H9 (cell line): ENCODE data around the gene SFN. TPM values are rescaled to one million over a fixed set of nuclear protein-coding genes. Genes with fewer than 3 reads are reported as not detected.

ENCODE experiments used
- DNase-seq: peaks from one replicate; pipeline ENCODE4 v3.0.0-alpha.2; 2017
- H2AFZ ChIP-seq: one replicate; pipeline ENCODE4 v1.6.1; 2013; ENCODE audit warnings: mild to moderate bottlenecking, low read length, control low read depth, moderate library complexity
- H2AK5ac ChIP-seq: 2 replicates; pipeline ENCODE4 v1.6.1; 2013; ENCODE audit warnings: low read length, control low read depth, mixed read lengths; ENCODE audit not compliant: insufficient read length
- H2BK120ac ChIP-seq: one replicate; pipeline ENCODE4 v1.6.1; 2013; ENCODE audit warnings: low read depth, mild to moderate bottlenecking, low read length, control low read depth, inconsistent platforms; ENCODE audit not compliant: poor library complexity, severe bottlenecking
- H2BK12ac ChIP-seq: 2 replicates; pipeline ENCODE4 v1.6.1; 2013; ENCODE audit warnings: low read length, control low read depth, mixed read lengths, low read depth; ENCODE audit not compliant: insufficient read length
- H2BK15ac ChIP-seq: 2 replicates; pipeline ENCODE4 v1.6.1; 2013; ENCODE audit warnings: low read depth, low read length, control low read depth
- H2BK20ac ChIP-seq: one replicate; pipeline ENCODE4 v1.6.1; 2013; ENCODE audit warnings: low read depth, mild to moderate bottlenecking, low read length, control low read depth, inconsistent platforms; ENCODE audit not compliant: poor library complexity, severe bottlenecking
- H2BK5ac ChIP-seq: 2 replicates; pipeline ENCODE4 v1.6.1; 2013; ENCODE audit warnings: low read length, control low read depth, mixed read lengths; ENCODE audit not compliant: insufficient read length
- H3K14ac ChIP-seq: 2 replicates; pipeline ENCODE4 v1.6.1; 2013; ENCODE audit warnings: low read length, control low read depth; ENCODE audit not compliant: insufficient read depth
- H3K18ac ChIP-seq: 2 replicates; pipeline ENCODE4 v1.6.1; 2013; ENCODE audit warnings: low read depth, mild to moderate bottlenecking, mixed read lengths, low read length, control low read depth; ENCODE audit not compliant: insufficient read length
- H3K23ac ChIP-seq: 2 replicates; pipeline ENCODE4 v1.6.1; 2013; ENCODE audit warnings: low read length, control low read depth, mixed read lengths, low read depth; ENCODE audit not compliant: insufficient read length
- H3K23me2 ChIP-seq: 2 replicates; pipeline ENCODE4 v1.6.1; 2013; ENCODE audit warnings: low read depth, mild to moderate bottlenecking, mixed read lengths, low read length, control low read depth; ENCODE audit not compliant: insufficient read length, poor library complexity, severe bottlenecking
- H3K27ac ChIP-seq: 2 replicates; pipeline ENCODE4 v1.5.1; 2013; ENCODE audit warnings: low read length, control low read depth, mixed read lengths, low read depth; ENCODE audit not compliant: insufficient read length
- H3K27me3 ChIP-seq: 2 replicates; pipeline ENCODE4 v1.6.1; 2013; ENCODE audit warnings: low read length, control low read depth, inconsistent platforms; ENCODE audit not compliant: insufficient read depth
- H3K4ac ChIP-seq: 2 replicates; pipeline ENCODE4 v1.6.1; 2013; ENCODE audit warnings: low read depth, mild to moderate bottlenecking, control low read depth, inconsistent platforms, low read length, moderate library complexity
- H3K4me1 ChIP-seq: 2 replicates; pipeline ENCODE4 v1.6.1; 2013; ENCODE audit warnings: low read length, control low read depth, inconsistent platforms; ENCODE audit not compliant: insufficient read depth
- H3K4me2 ChIP-seq: 2 replicates; pipeline ENCODE4 v1.6.1; 2013; ENCODE audit warnings: low read length, control low read depth, mixed read lengths; ENCODE audit not compliant: insufficient read length, insufficient read depth
- H3K56ac ChIP-seq: 2 replicates; pipeline ENCODE4 v1.6.1; 2013; ENCODE audit warnings: low read depth, mild to moderate bottlenecking, mixed read lengths, low read length, control low read depth; ENCODE audit not compliant: insufficient read length
- H3K79me1 ChIP-seq: 2 replicates; pipeline ENCODE4 v1.6.1; 2013; ENCODE audit warnings: low read depth, mild to moderate bottlenecking, moderate library complexity, low read length, control low read depth, inconsistent platforms; ENCODE audit not compliant: insufficient read depth, poor library complexity, severe bottlenecking
- H3K79me2 ChIP-seq: 2 replicates; pipeline ENCODE4 v1.6.1; 2013; ENCODE audit warnings: low read length, control low read depth, inconsistent platforms; ENCODE audit not compliant: insufficient read depth
- H3K9ac ChIP-seq: 2 replicates; pipeline ENCODE4 v1.6.1; 2013; ENCODE audit warnings: low read length, control low read depth, mixed read lengths; ENCODE audit not compliant: insufficient read length; ENCODE audit errors: extremely low read depth
- H3K9me3 ChIP-seq: one replicate; pipeline ENCODE4 v1.6.1; 2013; ENCODE audit warnings: low read depth, low read length, inconsistent platforms; ENCODE audit not compliant: control insufficient read depth
- H3T11ph ChIP-seq: one replicate; pipeline ENCODE4 v1.6.1; 2013; ENCODE audit warnings: mild to moderate bottlenecking, low read length, control low read depth, inconsistent platforms
- H4K20me1 ChIP-seq: one replicate; pipeline ENCODE4 v1.6.1; 2013; ENCODE audit not compliant: control insufficient read depth, insufficient read length, insufficient read depth
- H4K5ac ChIP-seq: 2 replicates; pipeline ENCODE4 v1.6.1; 2013; ENCODE audit warnings: low read depth, mild to moderate bottlenecking, mixed read lengths, low read length, control low read depth; ENCODE audit not compliant: insufficient read length
- H4K8ac ChIP-seq: replicated peaks from 2 replicates; pipeline ENCODE4 v1.6.1; 2013; ENCODE audit warnings: low read length, control low read depth, mixed read lengths, low read depth; ENCODE audit not compliant: insufficient read length
- H4K91ac ChIP-seq: 2 replicates; pipeline ENCODE4 v1.6.1; 2013; ENCODE audit warnings: low read depth, mild to moderate bottlenecking, moderate library complexity, mixed read lengths, low read length, control low read depth; ENCODE audit not compliant: insufficient read length
- H3K27ac Mint-ChIP-seq, 3 experiments: 2 replicates in 2 of 3; 3 replicates in 1 of 3; pipeline ENCODE4 v1.8.0; 2020 to 2021; ENCODE audit warnings: mixed read lengths in 3 of 3, mild to moderate bottlenecking in 1 of 3, moderate library complexity in 1 of 3
- H3K27me3 Mint-ChIP-seq: 2 replicates; pipeline ENCODE4 v1.8.0; 2021; ENCODE audit warnings: low read depth, mild to moderate bottlenecking, moderate library complexity, mixed read lengths
- H3K36me3 Mint-ChIP-seq, 3 experiments: 2 replicates in 2 of 3; 3 replicates in 1 of 3; pipeline ENCODE4 v1.8.0; 2020 to 2021; ENCODE audit warnings: low read depth in 3 of 3, mixed read lengths in 3 of 3; ENCODE audit not compliant: insufficient read depth in 1 of 3
- H3K4me1 Mint-ChIP-seq, 2 experiments: 2 replicates each; pipeline ENCODE4 v1.8.0; 2020; ENCODE audit warnings: mixed read lengths in 2 of 2
- H3K4me3 Mint-ChIP-seq, 2 experiments: 2 replicates in 1 of 2; 3 replicates in 1 of 2; pipeline ENCODE4 v1.8.0; 2020 to 2021; ENCODE audit warnings: mild to moderate bottlenecking in 2 of 2, mixed read lengths in 2 of 2, moderate library complexity in 1 of 2
- H3K9me3 Mint-ChIP-seq, 2 experiments: 2 replicates in 1 of 2; 3 replicates in 1 of 2; pipeline ENCODE4 v1.8.0; 2020; ENCODE audit warnings: mild to moderate bottlenecking in 2 of 2, mixed read lengths in 2 of 2, moderate library complexity in 1 of 2
- CTCF ChIP-seq: fragments of 200-600 bp; sonication (generic); conservative IDR thresholded peaks from 3 replicates; pipeline ENCODE4 v1.8.0; 2021; ENCODE audit warnings: antibody characterized with exemption, mild to moderate bottlenecking
- WGBS: extraction: QIAGEN DNeasy Blood & Tissue Kit; methylation state at CpG from one replicate; pipeline ENCODE4 v1.1.7; 2013; ENCODE audit warnings: missing lambda C conversion rate, low lambda C conversion rate, mixed read lengths; ENCODE audit not compliant: insufficient read length; ENCODE audit errors: extremely low coverage; 5-methylcytosine and 5-hydroxymethylcytosine counted together
- total RNA-seq: library from RNA; stranded (reverse); gene quantifications from 2 replicates; pipeline ENCODE4 v1.2.1, GENCODE V29; 2021

SFN gene
- total RNA-seq, 1 experiment from 2014 or later = 4.3 TPM

- peak overlapping the region in 2 of 3 experiments; percentile 5 to 63; a peak in 3 of 7 replicates for H3K27ac Mint-ChIP-seq
- no peaks in the 10 kb centered on the region; a peak in 1 of 5 replicates for H3K9me3 Mint-ChIP-seq
- no peak overlapping the region for H2BK15ac ChIP-seq
- H3K36me3 Mint-ChIP-seq = peaks cover 29 to 45% (median 39%) of the 10 kb centered on the region in 3 experiments
- no CpG with 5 or more reads among the region's 16 CpGs for WGBS
- no peak overlapping the region for H2BK12ac ChIP-seq
- H2BK5ac ChIP-seq = no peak overlapping the region
- H3K4me1 Mint-ChIP-seq = peaks cover 19 to 21% of the 10 kb centered on the region in 2 experiments
- no peak overlapping the region for H3T11ph ChIP-seq
- no peaks in the 10 kb centered on the region for H3K4me1 ChIP-seq
- no peak overlapping the region for H3K4me2 ChIP-seq
- DNase-seq = no peak
- no peak overlapping the region for H3K18ac ChIP-seq
- peaks cover 3% of the 10 kb centered on the region for H3K79me1 ChIP-seq
- no peaks in the 10 kb centered on the region; the same call in 1 of the 2 replicates for H3K27me3 Mint-ChIP-seq
- H3K4ac ChIP-seq = no peak overlapping the region
- H2AK5ac ChIP-seq = no peak overlapping the region
- H3K9me3 ChIP-seq = no peaks in the 10 kb centered on the region
- no peak overlapping the region for H4K8ac ChIP-seq
- H4K91ac ChIP-seq = no peak overlapping the region
- H3K23me2 ChIP-seq = peaks cover 3% of the 10 kb centered on the region
- H3K14ac ChIP-seq = no peak overlapping the region
- no peak overlapping the region for H2BK120ac ChIP-seq
- H3K27me3 ChIP-seq = no peaks in the 10 kb centered on the region
- no peak overlapping the region for H3K4me3 Mint-ChIP-seq
- H2AFZ ChIP-seq = no peak overlapping the region
- no peak overlapping the region for H3K23ac ChIP-seq
- no peak overlapping the region for H3K27ac ChIP-seq
- TF ChIP-seq CTCF = no peak
- no peak overlapping the region for H4K5ac ChIP-seq
- H3K56ac ChIP-seq = no peak overlapping the region
- H4K20me1 ChIP-seq = no peaks in the 10 kb centered on the region
- no peak overlapping the region for H2BK20ac ChIP-seq
- no peaks in the 10 kb centered on the region; the same call in 1 of the 2 replicates for H3K79me2 ChIP-seq
- H3K9ac ChIP-seq = no peak overlapping the region
These were observed 30.5 kb upstream of the SFN start for GRCh38 chr1:26832249-26832960.
